Ovary (tissue), 3 donors: ENCODE measurements around the gene PTPRN2.

Source experiments
- EP300 ChIP-seq: sonication (generic); formaldehyde crosslinking; IDR thresholded peaks from one replicate; pipeline ENCODE4 v1.6.1; 2017; ENCODE audit warnings: antibody characterized with exemption
- POLR2A ChIP-seq: fragments of 450-650 bp; IDR thresholded peaks from one replicate; pipeline ENCODE4 v1.6.1; 2017; ENCODE audit warnings: antibody characterized with exemption, mild to moderate bottlenecking, moderate library complexity
- TF ChIP-seq, protein P1 (sequence below), 3 donors: fragments of 450-650 bp in 2 of 3; fragments of 200-600 bp in 1 of 3; IDR thresholded peaks; one replicate each; pipeline versions ENCODE4 v1.5.1 to v1.8.0; 2016 to 2022; ENCODE audit warnings: antibody characterized with exemption in 3 of 3, mild to moderate bottlenecking in 1 of 3
- donor health status: DM: no; HTN: no; CAD: no.

DNA sequence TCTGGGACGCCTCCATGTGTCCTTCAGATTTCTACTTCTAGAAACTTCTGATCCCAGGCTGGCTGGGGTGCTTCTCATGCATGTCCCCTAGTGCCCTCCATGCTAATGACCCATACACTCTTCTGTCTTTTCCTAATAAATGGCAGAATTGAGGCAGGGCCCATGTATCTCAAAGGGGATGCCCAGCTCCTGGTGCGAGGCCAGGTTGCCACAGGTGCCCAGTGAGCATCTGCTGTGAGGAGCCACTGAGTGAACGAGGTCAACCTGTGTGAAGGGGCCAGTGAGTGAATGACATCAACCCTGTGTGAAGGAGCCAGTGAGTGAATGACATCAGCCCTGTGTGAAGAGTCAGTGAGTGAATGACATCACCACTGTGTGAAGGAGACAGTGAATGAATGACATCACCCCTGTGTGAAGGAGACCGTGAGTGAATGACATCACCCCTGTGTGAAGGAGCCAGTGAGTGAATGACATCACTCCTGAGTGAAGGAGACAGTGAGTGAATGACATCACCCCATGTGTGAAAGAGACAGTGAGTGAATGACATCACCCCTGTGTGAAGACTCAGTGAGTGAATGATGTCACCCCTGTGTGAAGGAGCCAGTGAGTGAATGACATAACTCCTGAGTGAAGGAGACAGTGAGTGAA is 478.9 kb downstream of the PTPRN2 start:
- TF ChIP-seq POLR2A: no peak
- no peak for TF ChIP-seq EP300
- TF ChIP-seq, protein P1, sequence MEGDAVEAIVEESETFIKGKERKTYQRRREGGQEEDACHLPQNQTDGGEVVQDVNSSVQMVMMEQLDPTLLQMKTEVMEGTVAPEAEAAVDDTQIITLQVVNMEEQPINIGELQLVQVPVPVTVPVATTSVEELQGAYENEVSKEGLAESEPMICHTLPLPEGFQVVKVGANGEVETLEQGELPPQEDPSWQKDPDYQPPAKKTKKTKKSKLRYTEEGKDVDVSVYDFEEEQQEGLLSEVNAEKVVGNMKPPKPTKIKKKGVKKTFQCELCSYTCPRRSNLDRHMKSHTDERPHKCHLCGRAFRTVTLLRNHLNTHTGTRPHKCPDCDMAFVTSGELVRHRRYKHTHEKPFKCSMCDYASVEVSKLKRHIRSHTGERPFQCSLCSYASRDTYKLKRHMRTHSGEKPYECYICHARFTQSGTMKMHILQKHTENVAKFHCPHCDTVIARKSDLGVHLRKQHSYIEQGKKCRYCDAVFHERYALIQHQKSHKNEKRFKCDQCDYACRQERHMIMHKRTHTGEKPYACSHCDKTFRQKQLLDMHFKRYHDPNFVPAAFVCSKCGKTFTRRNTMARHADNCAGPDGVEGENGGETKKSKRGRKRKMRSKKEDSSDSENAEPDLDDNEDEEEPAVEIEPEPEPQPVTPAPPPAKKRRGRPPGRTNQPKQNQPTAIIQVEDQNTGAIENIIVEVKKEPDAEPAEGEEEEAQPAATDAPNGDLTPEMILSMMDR (IDR thresholded peaks at IDR 0.05): no peak
